GM12892 (cell line): ENCODE data around the gene TMPRSS6.

Experiments
- DNase-seq: peaks from one replicate; pipeline ENCODE4 v3.0.0; 2011; ENCODE audit not compliant: insufficient read length
- FAIRE-seq: peaks from 2 replicates; lab custom pipeline; 2011; peaks lifted over from hg19 to GRCh38; lab: Jason Lieb, UNC
- POLR2A ChIP-seq: IDR thresholded peaks from 2 replicates; pipeline ENCODE4 v1.6.1; 2011; ENCODE audit warnings: low read depth, low read length, control low read depth
- POLR2AphosphoS5 ChIP-seq: IDR thresholded peaks from 2 replicates; pipeline ENCODE4 v1.6.1; 2011; ENCODE audit warnings: low read depth, low read length, control low read depth
- TAF1 ChIP-seq: IDR thresholded peaks from 2 replicates; pipeline ENCODE4 v1.6.1; 2011; ENCODE audit warnings: low read depth, mild to moderate bottlenecking, control low read depth, low read length, borderline replicate concordance

TMPRSS6 gene

GRCh38 chr22:37017356-37017755 lies 92.2 kb downstream of the TMPRSS6 start:
- DNase-seq (no peak), FAIRE-seq (no peak)
- no peak for TF ChIP-seq POLR2A
- TF ChIP-seq TAF1 = no peak
- no peak for TF ChIP-seq POLR2AphosphoS5

- FAIRE-seq = no peak
- DNase-seq = no peak
These were observed 93.2 kb downstream of the TMPRSS6 start for GRCh38 chr22:37016134-37016910.

GRCh38 chr22:37015587-37015878 lies 94.0 kb downstream of the TMPRSS6 start:
- no peak for DNase-seq
- TF ChIP-seq POLR2A = no peak
- no peak for TF ChIP-seq TAF1
- no peak for TF ChIP-seq POLR2AphosphoS5

More at GRCh38 chr22:37016134-37016910, 93.2 kb downstream of the TMPRSS6 start:
- TF ChIP-seq TAF1 (no peak), POLR2AphosphoS5 (no peak), POLR2A (no peak)

More at GRCh38 chr22:37015587-37015878, 94.0 kb downstream of the TMPRSS6 start:
- FAIRE-seq = no peak
